Astrocyte (in vitro differentiated cells and primary cell): Measurements from ENCODE around the gene SMDT1. TPM values are rescaled to one million over a fixed set of nuclear protein-coding genes. Genes with fewer than 3 reads are reported as not detected.
"Not testable (repeated sequence)": the region's sequence is repeated elsewhere in the genome, so short reads cannot be mapped to it uniquely, and the experiment has no call there.

Experiments used
- DNase-seq: peaks from one replicate; pipeline ENCODE4 v3.0.0-alpha.2; 2010; ENCODE audit warnings: low read depth
- FAIRE-seq: peaks from 2 replicates; lab custom pipeline; 2011; peaks lifted over from hg19 to GRCh38; lab: Jason Lieb, UNC
- H2AFZ ChIP-seq: 2 replicates; pipeline ENCODE4 v1.6.0; 2012; ENCODE audit warnings: low read depth, low read length, inconsistent platforms
- H3K27ac ChIP-seq: 2 replicates; pipeline ENCODE4 v1.5.1; 2011; ENCODE audit warnings: low read depth, low read length, inconsistent platforms
- H3K27me3 ChIP-seq: 2 replicates; pipeline ENCODE4 v1.6.0; 2011; ENCODE audit warnings: low read length, inconsistent platforms; ENCODE audit not compliant: insufficient read depth
- H3K36me3 ChIP-seq: 2 replicates; pipeline ENCODE4 v1.5.1; 2011; ENCODE audit warnings: low read length, inconsistent platforms; ENCODE audit not compliant: insufficient read depth
- H3K4me1 ChIP-seq: 2 replicates; pipeline ENCODE4 v1.5.1; 2011; ENCODE audit warnings: low read length, inconsistent platforms; ENCODE audit not compliant: insufficient read depth
- H3K4me2 ChIP-seq: 2 replicates; pipeline ENCODE4 v1.6.0; 2012; ENCODE audit warnings: low read length, inconsistent platforms
- H3K4me3 ChIP-seq: 2 replicates; pipeline ENCODE4 v1.5.1; 2011; ENCODE audit warnings: low read depth, mild to moderate bottlenecking, low read length, inconsistent platforms; ENCODE audit not compliant: insufficient read depth
- H3K79me2 ChIP-seq: 2 replicates; pipeline ENCODE4 v1.6.0; 2012; ENCODE audit warnings: mild to moderate bottlenecking, low read length, inconsistent platforms; ENCODE audit not compliant: insufficient read depth
- H3K9ac ChIP-seq: 2 replicates; pipeline ENCODE4 v1.6.0; 2012; ENCODE audit warnings: mild to moderate bottlenecking, low read length, inconsistent platforms
- H3K9me3 ChIP-seq: 2 replicates; pipeline ENCODE4 v1.5.1; 2012; ENCODE audit warnings: low read depth, mild to moderate bottlenecking, low read length, inconsistent platforms; ENCODE audit not compliant: insufficient read depth
- H4K20me1 ChIP-seq: 2 replicates; pipeline ENCODE4 v1.6.0; 2012; ENCODE audit warnings: low read length, inconsistent platforms; ENCODE audit not compliant: insufficient read depth
- H3K27ac Mint-ChIP-seq: one replicate; pipeline ENCODE4 v1.8.0; 2021; ENCODE audit warnings: mild to moderate bottlenecking, mixed read lengths; ENCODE audit not compliant: unreplicated experiment
- H3K27me3 Mint-ChIP-seq: one replicate; pipeline ENCODE4 v1.8.0; 2021; ENCODE audit warnings: low read depth, mixed read lengths; ENCODE audit not compliant: unreplicated experiment
- H3K36me3 Mint-ChIP-seq: one replicate; pipeline ENCODE4 v1.8.0; 2021; ENCODE audit warnings: low read depth, mixed read lengths; ENCODE audit not compliant: unreplicated experiment
- H3K4me1 Mint-ChIP-seq: one replicate; pipeline ENCODE4 v1.8.0; 2021; ENCODE audit warnings: low read depth, mixed read lengths; ENCODE audit not compliant: unreplicated experiment
- H3K4me3 Mint-ChIP-seq: one replicate; pipeline ENCODE4 v1.8.0; 2021; ENCODE audit warnings: mild to moderate bottlenecking, moderate library complexity, mixed read lengths; ENCODE audit not compliant: unreplicated experiment
- H3K9me3 Mint-ChIP-seq: one replicate; pipeline ENCODE4 v1.8.0; 2021; ENCODE audit warnings: mild to moderate bottlenecking, mixed read lengths; ENCODE audit not compliant: unreplicated experiment
- EZH2 ChIP-seq: IDR thresholded peaks from 2 replicates; pipeline ENCODE4 v1.6.1; 2012; ENCODE audit warnings: mild to moderate bottlenecking, low read length, inconsistent platforms; ENCODE audit not compliant: insufficient read depth
- total RNA-seq: library from RNA; stranded (reverse); gene quantifications from 2 replicates; pipeline ENCODE4 v1.2.1, GENCODE V29; 2021
- TF ChIP-seq, protein P1 (sequence below): IDR thresholded peaks from 2 replicates; pipeline ENCODE4 v1.5.1; 2011; ENCODE audit warnings: low read depth, mild to moderate bottlenecking, inconsistent platforms, low read length, moderate library complexity; ENCODE audit not compliant: insufficient read depth

Gene SMDT1
- total RNA-seq, 1 donor from 2014 or later: 31.1 TPM

DNA sequence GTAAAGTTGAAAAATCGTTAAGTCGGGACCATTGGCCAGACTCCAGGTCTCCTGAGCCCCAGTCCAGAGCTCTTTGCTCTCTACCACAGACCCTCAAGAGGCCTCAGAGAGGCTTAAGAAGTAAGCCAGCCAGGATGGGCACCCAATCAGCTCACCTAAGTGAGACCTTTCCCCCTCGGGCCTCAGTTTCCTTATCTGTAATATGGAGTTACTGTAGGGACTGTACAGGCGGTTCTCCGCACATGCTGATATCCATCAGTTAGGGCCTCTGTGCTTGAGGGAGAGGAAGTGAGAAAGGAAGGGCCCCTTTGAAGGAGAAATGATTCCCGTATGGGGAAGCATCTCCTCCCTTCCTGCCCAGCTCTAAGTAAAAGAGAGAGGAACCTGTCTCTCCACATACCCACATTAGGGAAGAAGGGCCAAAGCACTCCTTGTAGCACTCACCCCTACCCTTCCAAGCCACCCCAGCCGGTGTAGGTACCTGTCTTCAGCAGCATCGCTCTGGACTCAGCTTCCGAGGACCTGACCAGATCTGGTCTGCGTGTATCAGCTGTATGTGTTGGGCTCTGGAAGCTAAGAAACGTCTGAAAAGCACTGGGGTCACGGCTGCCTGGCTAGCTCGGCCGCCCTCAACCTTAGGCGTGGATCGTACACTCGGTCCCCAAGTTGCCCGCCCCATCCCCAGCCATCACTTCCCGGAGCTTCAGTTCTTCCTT, 9.5 kb upstream of the SMDT1 start:
- no peaks in the 10 kb centered on the region for H3K27me3 ChIP-seq
- H3K27ac ChIP-seq: peak overlapping the region; percentile 68
- peak overlapping the region; percentile 84 for H3K4me3 Mint-ChIP-seq
- DNase-seq (no peak), FAIRE-seq (no peak)
- no peaks in the 10 kb centered on the region for H3K36me3 ChIP-seq
- H3K9me3 Mint-ChIP-seq: peaks cover 8% of the 10 kb centered on the region
- H3K4me1 ChIP-seq: peaks cover 18% of the 10 kb centered on the region
- H3K27ac Mint-ChIP-seq: no peak overlapping the region
- H3K36me3 Mint-ChIP-seq: peaks cover 11% of the 10 kb centered on the region
- H3K79me2 ChIP-seq: peaks cover 8% of the 10 kb centered on the region
- no peaks in the 10 kb centered on the region for H3K9me3 ChIP-seq
- peak overlapping the region; percentile 79 for H3K9ac ChIP-seq
- peak overlapping the region; percentile 96 for H2AFZ ChIP-seq
- no peaks in the 10 kb centered on the region for H4K20me1 ChIP-seq
- H3K4me1 Mint-ChIP-seq: no peaks in the 10 kb centered on the region
- peak overlapping the region; percentile 94 for H3K4me2 ChIP-seq
- no peaks in the 10 kb centered on the region for H3K27me3 Mint-ChIP-seq
- TF ChIP-seq, protein P1, sequence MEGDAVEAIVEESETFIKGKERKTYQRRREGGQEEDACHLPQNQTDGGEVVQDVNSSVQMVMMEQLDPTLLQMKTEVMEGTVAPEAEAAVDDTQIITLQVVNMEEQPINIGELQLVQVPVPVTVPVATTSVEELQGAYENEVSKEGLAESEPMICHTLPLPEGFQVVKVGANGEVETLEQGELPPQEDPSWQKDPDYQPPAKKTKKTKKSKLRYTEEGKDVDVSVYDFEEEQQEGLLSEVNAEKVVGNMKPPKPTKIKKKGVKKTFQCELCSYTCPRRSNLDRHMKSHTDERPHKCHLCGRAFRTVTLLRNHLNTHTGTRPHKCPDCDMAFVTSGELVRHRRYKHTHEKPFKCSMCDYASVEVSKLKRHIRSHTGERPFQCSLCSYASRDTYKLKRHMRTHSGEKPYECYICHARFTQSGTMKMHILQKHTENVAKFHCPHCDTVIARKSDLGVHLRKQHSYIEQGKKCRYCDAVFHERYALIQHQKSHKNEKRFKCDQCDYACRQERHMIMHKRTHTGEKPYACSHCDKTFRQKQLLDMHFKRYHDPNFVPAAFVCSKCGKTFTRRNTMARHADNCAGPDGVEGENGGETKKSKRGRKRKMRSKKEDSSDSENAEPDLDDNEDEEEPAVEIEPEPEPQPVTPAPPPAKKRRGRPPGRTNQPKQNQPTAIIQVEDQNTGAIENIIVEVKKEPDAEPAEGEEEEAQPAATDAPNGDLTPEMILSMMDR: no peak
- no peak for TF ChIP-seq EZH2
- H3K4me3 ChIP-seq: peak overlapping the region; percentile 65

DNA sequence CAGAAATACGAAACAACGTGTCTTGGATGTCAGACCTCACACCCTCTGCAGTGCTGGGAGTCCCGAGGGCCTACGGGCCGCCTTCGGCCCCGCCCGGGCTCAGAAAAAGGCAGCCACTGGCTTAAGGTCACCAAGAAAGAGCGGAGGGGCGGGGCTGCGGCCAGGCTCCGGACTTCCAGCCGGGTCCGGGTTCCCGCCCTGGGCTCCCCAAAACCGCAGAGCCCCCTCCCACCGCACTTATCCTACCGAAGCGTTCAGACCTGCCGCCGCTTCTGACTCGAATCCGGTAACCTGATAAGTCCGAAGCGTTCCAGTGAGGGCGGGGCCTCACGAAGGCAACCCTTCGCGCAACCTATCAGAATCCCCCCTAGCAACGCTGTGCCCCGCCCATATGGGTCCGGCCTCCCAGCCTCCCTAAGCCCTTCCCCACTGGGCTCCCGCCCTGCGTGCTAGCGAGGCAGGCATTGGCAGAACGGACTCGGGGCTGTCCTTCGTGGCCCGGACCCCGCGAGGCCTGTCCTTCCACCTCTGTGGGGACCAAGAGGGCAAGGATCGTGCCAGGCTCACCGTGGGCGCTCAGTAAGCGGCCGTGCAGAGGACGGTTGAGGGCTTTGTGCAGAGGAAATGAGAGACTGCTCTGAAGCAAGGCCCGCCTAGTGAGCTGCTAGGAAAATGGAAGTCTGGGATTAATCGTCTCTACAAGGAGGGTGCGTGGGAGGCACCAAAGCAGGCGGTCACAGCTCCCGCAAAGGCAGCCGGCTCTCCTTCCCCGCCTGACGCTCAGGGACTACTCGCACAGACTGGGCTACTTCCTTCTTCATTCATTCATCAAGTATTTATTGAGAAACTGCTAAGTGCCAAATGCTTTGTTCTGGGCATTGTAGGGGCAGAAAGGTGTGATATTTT, 8.7 kb upstream of the SMDT1 start, which contains the start of gene NAGA:
Gene NAGA, minus strand, starts transcription at position 296 of the 906 bp plus-strand sequence. CDS start 515 bp downstream, outside the sequence.
- peak within 1 kb of the TSS; percentile 65 for H3K4me3 ChIP-seq
- H3K9ac ChIP-seq: peak within 1 kb of the TSS; percentile 79
- DNase-seq: peak; percentile 95
- peak within 1 kb of the TSS; percentile 96 for H2AFZ ChIP-seq
- Mint-ChIP-seq H3K27me3 (no peaks in the 10 kb centered on the region), H3K27ac (peak within 1 kb of the TSS; percentile 47), H3K9me3 (peaks cover 13% of the 10 kb centered on the region), H3K4me1 (no peaks in the 10 kb centered on the region), H3K4me3 (peak within 1 kb of the TSS; percentile 84), H3K36me3 (peaks cover 9% of the 10 kb centered on the region)
- no peaks in the 10 kb centered on the region for H4K20me1 ChIP-seq
- H3K79me2 ChIP-seq: peaks cover 14% of the 10 kb centered on the region
- no peaks in the 10 kb centered on the region for H3K27me3 ChIP-seq
- peak within 1 kb of the TSS; percentile 68 for H3K27ac ChIP-seq
- no peak for TF ChIP-seq EZH2
- TF ChIP-seq, protein P1: no peak
- H3K4me2 ChIP-seq: peak within 1 kb of the TSS; percentile 94
- peak; percentile 96 for FAIRE-seq
- no peaks in the 10 kb centered on the region for H3K36me3 ChIP-seq
- H3K9me3 ChIP-seq: no peaks in the 10 kb centered on the region
- H3K4me1 ChIP-seq: peaks cover 20% of the 10 kb centered on the region

DNA sequence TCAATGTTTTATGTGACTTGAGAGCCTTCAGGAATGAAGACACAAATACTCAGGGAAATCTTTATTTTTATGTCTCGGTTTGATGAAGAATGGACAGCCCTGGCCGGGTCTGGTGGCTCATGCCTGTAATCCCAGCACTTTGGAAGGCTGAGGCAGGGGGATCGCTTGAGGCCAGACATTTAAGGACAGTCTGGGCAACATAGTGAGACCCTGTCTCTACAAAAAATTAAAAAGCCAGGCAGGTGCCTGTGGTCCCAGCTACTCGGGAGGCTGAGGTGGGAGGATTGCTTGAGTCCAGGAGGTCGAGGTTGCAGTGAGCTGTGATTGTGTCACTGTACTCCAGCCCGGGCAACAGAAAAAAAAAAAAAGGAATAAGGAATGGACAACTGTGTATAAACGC, 8.0 kb upstream of the SMDT1 start:
- peaks cover 14% of the 10 kb centered on the region for H3K79me2 ChIP-seq
- H2AFZ ChIP-seq: peak overlapping the region; percentile 96
- H3K4me1 Mint-ChIP-seq, H3K27me3 ChIP-seq, FAIRE-seq, H3K36me3 Mint-ChIP-seq, H3K4me3 Mint-ChIP-seq, H3K27ac Mint-ChIP-seq, H3K9me3 ChIP-seq, H3K36me3 ChIP-seq, H3K27me3 Mint-ChIP-seq, DNase-seq, H4K20me1 ChIP-seq: not testable (repeated sequence)
- peak overlapping the region; percentile 94 for H3K4me2 ChIP-seq
- peaks cover 13% of the 10 kb centered on the region for H3K9me3 Mint-ChIP-seq
- peak overlapping the region; percentile 68 for H3K27ac ChIP-seq
- peak overlapping the region; percentile 65 for H3K4me3 ChIP-seq
- H3K4me1 ChIP-seq: peaks cover 20% of the 10 kb centered on the region
- H3K9ac ChIP-seq: peak overlapping the region; percentile 79
